ENCODE data around the gene ACE2. TPM values are rescaled to one million over a fixed set of nuclear protein-coding genes. Genes with fewer than 3 reads are reported as not detected.
"Not testable (repeated sequence)": the region's sequence is repeated elsewhere in the genome, so short reads cannot be mapped to it uniquely, and the experiment has no call there.

The ACE2 gene
- 2.6 TPM for total RNA-seq
- long read RNA-seq, partial matches to known transcripts = 3 of 6 reads
- long read RNA-seq, other reads (novel, unspliced or antisense) = 1 of 6 reads

- Histone ChIP-seq H3K4me3 (no peak within 1 kb of the TSS), H3K27ac (no peak within 1 kb of the TSS), H3K27me3 (ENCODE audit: low read depth) (no peaks in the 10 kb centered on the region), H3K4me1 (no peaks in the 10 kb centered on the region), H3K36me3 (no peaks in the 10 kb centered on the region), H3K9me3 (no peaks in the 10 kb centered on the region)
- no peak for ATAC-seq
- intact Hi-C loops (cut with DNase I) = no loop called here
- DNase-seq = no peak
- no peak for TF ChIP-seq CTCF (IDR thresholded peaks at IDR 0.05)
Observed at GRCh38 chrX:15600745-15601144, at the start of gene ACE2. Gene ACE2 (minus strand): TSS chrX:15600960. CDS start chrX:15600911, 49 bp downstream.

- H3K27ac ChIP-seq; H3K9me3 ChIP-seq; H3K4me3 ChIP-seq; DNase-seq; H3K36me3 ChIP-seq; H3K27me3 ChIP-seq (ENCODE audit: low read depth); H3K4me1 ChIP-seq; intact Hi-C loops (cut with DNase I): not testable (repeated sequence)
- ATAC-seq = peak; percentile 47 to 74
Observed at GRCh38 chrX:15647510-15647909, 46.8 kb upstream of the ACE2 start.

GRCh38 chrX:15646543-15646942 is 45.8 kb upstream of the ACE2 start:
- H3K27me3 ChIP-seq (ENCODE audit: low read depth) = no peaks in the 10 kb centered on the region
- H3K9me3 ChIP-seq = no peaks in the 10 kb centered on the region
- H3K4me1 ChIP-seq = no peaks in the 10 kb centered on the region
- no peak for ATAC-seq
- H3K36me3 ChIP-seq = no peaks in the 10 kb centered on the region
- DNase-seq = no peak
- intact Hi-C loops (cut with DNase I) = no loop called here
- no peak overlapping the region for H3K27ac ChIP-seq
- no peak overlapping the region for H3K4me3 ChIP-seq
- TF ChIP-seq CTCF (IDR thresholded peaks at IDR 0.05) = no peak

GRCh38 chrX:15646031-15646430 is 45.3 kb upstream of the ACE2 start:
- Histone ChIP-seq H3K36me3 (no peaks in the 10 kb centered on the region), H3K4me1 (no peaks in the 10 kb centered on the region), H3K4me3 (no peak overlapping the region), H3K9me3 (no peaks in the 10 kb centered on the region), H3K27ac (no peak overlapping the region), H3K27me3 (ENCODE audit: low read depth) (no peaks in the 10 kb centered on the region)
- ATAC-seq (no peak), DNase-seq (no peak)
- no peak for TF ChIP-seq CTCF (IDR thresholded peaks at IDR 0.05)
- intact Hi-C loops (cut with DNase I) = no loop called here

GRCh38 chrX:15645266-15645665 is 44.5 kb upstream of the ACE2 start:
- Histone ChIP-seq H3K27me3 (ENCODE audit: low read depth) (no peaks in the 10 kb centered on the region), H3K27ac (no peak overlapping the region), H3K36me3 (no peaks in the 10 kb centered on the region), H3K4me3 (no peak overlapping the region), H3K9me3 (no peaks in the 10 kb centered on the region), H3K4me1 (no peaks in the 10 kb centered on the region)
- no peak for DNase-seq
- no peak for ATAC-seq
- intact Hi-C loops (cut with DNase I) = no loop called here
- TF ChIP-seq CTCF (IDR thresholded peaks at IDR 0.05) = no peak

GRCh38 chrX:15644560-15644872 is 43.8 kb upstream of the ACE2 start:
- no peak for DNase-seq
- H3K4me1 ChIP-seq = no peaks in the 10 kb centered on the region
- H3K36me3 ChIP-seq = no peaks in the 10 kb centered on the region
- intact Hi-C loops (cut with DNase I) = no loop called here
- no peak overlapping the region for H3K4me3 ChIP-seq
- H3K27me3 ChIP-seq (ENCODE audit: low read depth) = no peaks in the 10 kb centered on the region
- H3K27ac ChIP-seq = no peak overlapping the region
- ATAC-seq = no peak
- H3K9me3 ChIP-seq = no peaks in the 10 kb centered on the region
- no peak for TF ChIP-seq CTCF (IDR thresholded peaks at IDR 0.05)

All from lower lobe of right lung (tissue), 2 donors.